Body of pancreas (tissue), 4 donors: ENCODE data around the gene POU3F1.

Experiments used
- POLR2A ChIP-seq, 3 donors: fragments of 450-650 bp; IDR thresholded peaks; one replicate each; pipeline ENCODE4 v1.6.1; 2016; ENCODE audit warnings: antibody characterized with exemption in 3 of 3, mild to moderate bottlenecking in 2 of 3
- TF ChIP-seq, protein P1 (sequence below), 7 experiments: fragments of 450-650 bp in 4 of 7; fragments of 200-600 bp in 3 of 7; sonication (generic) in 3 of 7; IDR thresholded peaks; one replicate each; pipeline ENCODE4 v1.5.1; 2016 to 2019; ENCODE audit warnings: antibody characterized with exemption in 7 of 7

DNA sequence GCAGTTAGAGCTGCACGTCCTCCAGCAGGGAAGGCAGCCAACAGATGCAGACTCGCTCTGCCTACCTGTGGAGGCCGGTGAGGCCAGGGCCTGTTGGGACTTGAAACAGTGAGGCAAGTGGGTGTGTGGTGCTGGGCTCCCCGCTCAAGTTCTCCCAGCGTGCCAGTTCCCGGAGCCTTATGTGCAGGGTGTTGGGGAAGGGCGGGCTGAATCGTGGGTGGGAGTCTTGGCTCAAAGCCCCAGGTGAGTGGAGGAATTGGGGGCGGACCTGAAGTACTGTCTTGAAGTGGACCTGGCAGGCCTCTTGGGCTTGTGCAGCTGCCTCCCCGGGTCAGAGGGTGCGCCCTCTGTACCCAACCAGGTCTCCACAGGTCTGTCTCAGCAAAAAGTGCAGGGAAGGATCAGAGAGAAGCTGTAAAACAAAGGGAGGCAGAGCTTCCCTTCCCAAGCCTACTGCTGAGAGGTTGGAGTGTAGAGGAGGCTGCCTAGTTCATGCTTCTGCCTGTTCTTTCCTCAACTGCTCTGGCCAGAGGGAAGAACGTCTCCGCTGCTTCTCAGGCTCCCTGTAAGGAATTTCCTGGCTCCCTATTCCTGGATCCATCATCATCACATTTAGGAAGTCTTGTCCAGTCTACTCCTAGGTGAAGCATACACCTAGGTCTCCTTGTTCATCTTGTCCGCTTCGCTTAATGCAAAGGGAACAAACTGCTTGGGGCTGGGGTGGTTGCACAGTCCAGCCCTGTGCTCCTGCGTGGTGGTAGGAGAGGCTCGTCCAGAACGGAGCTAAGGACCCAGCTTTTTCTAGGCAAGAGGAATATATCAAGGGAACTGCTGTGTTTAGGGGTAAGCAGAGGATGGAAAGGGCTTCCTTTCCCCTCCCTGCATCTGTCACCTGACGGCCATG is 19.1 kb downstream of the POU3F1 start:
- TF ChIP-seq, protein P1, sequence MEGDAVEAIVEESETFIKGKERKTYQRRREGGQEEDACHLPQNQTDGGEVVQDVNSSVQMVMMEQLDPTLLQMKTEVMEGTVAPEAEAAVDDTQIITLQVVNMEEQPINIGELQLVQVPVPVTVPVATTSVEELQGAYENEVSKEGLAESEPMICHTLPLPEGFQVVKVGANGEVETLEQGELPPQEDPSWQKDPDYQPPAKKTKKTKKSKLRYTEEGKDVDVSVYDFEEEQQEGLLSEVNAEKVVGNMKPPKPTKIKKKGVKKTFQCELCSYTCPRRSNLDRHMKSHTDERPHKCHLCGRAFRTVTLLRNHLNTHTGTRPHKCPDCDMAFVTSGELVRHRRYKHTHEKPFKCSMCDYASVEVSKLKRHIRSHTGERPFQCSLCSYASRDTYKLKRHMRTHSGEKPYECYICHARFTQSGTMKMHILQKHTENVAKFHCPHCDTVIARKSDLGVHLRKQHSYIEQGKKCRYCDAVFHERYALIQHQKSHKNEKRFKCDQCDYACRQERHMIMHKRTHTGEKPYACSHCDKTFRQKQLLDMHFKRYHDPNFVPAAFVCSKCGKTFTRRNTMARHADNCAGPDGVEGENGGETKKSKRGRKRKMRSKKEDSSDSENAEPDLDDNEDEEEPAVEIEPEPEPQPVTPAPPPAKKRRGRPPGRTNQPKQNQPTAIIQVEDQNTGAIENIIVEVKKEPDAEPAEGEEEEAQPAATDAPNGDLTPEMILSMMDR (IDR thresholded peaks at IDR 0.05) = no peak
- no peak for TF ChIP-seq POLR2A (IDR thresholded peaks at IDR 0.05)
